ENCODE measurements around the gene CTTN.

CTTN gene

GRCh38 chr11:70477609-70478008 lies 79.3 kb downstream of the CTTN start:
- peak; percentile 4 for DNase-seq

GRCh38 chr11:70478166-70478890 lies 80.0 kb downstream of the CTTN start:
- no peak for DNase-seq

GRCh38 chr11:70480711-70481110 lies 82.4 kb downstream of the CTTN start:
- DNase-seq: no peak

GRCh38 chr11:70481625-70482528 lies 83.5 kb downstream of the CTTN start:
- no peak for DNase-seq

GRCh38 chr11:70482529-70482917 lies 84.2 kb downstream of the CTTN start:
- DNase-seq: no peak

GRCh38 chr11:70483077-70483861 lies 84.9 kb downstream of the CTTN start:
- no peak for DNase-seq

- DNase-seq: no peak
These were observed 85.6 kb downstream of the CTTN start for GRCh38 chr11:70483917-70484316.

GRCh38 chr11:70485326-70486025 lies 87.1 kb downstream of the CTTN start:
- no peak for DNase-seq

- DNase-seq: no peak
These were observed 87.7 kb downstream of the CTTN start for GRCh38 chr11:70486026-70486415.

All from NCI-H748 treated with DMSO at 0.1 percent for 48 hours (cell line).